BJ (cell line): ENCODE data around the gene BCL3. TPM values are rescaled to one million over a fixed set of nuclear protein-coding genes. Genes with fewer than 3 reads are reported as not detected.
A peak's percentile ranks its signal among the peaks of the same experiment; 100 is the strongest.

ENCODE experiments used
- CTCF ChIA-PET: fragments of 350-600 bp; formaldehyde crosslinking; extraction: SDS; loops from one replicate; lab custom pipeline; 2021; ENCODE audit warnings: antibody characterized with exemption, inconsistent platforms; lab: Yijun Ruan, JAX
- POLR2A ChIA-PET: fragments of 300-600 bp; sonication (Branson Sonifier 250); formaldehyde crosslinking; extraction: SDS; loops from one replicate; lab custom pipeline; 2021; ENCODE audit warnings: antibody characterized with exemption; lab: Charles Lee
- DNase-seq: peaks from one replicate; pipeline ENCODE4 v3.0.0-alpha.2; 2011; ENCODE audit warnings: low read depth
- H3K27me3 ChIP-seq: 2 replicates; pipeline ENCODE4 v1.6.0; 2011; ENCODE audit warnings: low read length; ENCODE audit not compliant: control insufficient read depth, insufficient read depth
- H3K36me3 ChIP-seq: 2 replicates; pipeline ENCODE4 v1.5.1; 2011; ENCODE audit warnings: low read length; ENCODE audit not compliant: control insufficient read depth, insufficient read depth
- H3K4me3 ChIP-seq: 2 replicates; pipeline ENCODE4 v1.5.1; 2011; ENCODE audit warnings: low read depth, mild to moderate bottlenecking, control low read depth, low read length
- polyA plus RNA-seq: library from polyadenylated mRNA; depleted of rRNA; stranded (reverse); fragments of >200 nt; gene quantifications from 2 replicates; pipeline ENCODE4 v1.2.3, GENCODE V29; 2011
- TF ChIP-seq, protein P1 (sequence below): IDR thresholded peaks from 2 replicates; pipeline ENCODE4 v1.5.1; 2011; ENCODE audit warnings: low read depth, mild to moderate bottlenecking, control low read depth, inconsistent platforms, low read length, moderate library complexity; ENCODE audit not compliant: insufficient read depth

The BCL3 gene
- polyA plus RNA-seq, 1 experiment = 9.1 TPM

DNA sequence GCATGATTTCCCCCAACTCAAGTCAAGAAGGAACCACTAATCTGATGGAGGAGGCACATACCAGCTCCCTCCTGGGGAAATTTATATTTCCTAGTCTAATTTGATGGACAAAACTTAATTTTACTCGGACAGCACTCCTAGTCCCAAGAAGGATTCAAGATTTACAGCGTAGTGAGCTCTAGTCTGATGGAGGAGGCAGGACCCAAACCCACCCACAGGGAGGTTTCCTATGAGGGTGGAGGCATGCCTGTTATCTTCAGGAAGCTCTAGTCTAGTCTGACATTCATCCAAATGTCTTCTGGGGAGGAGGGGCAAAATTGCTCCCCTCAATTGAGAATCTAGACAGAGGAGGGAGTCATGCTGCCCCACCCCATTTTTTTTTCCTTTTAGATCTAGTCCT lies 10.4 kb upstream of the BCL3 start:
- ChIA-PET POLR2A (no interaction called here), CTCF (interaction anchor here (0.6 to 9.6 kb wide), 2 partner anchors 14 to 21 kb away, joined by 3 to 69 read pairs; no protein-coding TSS in a partner anchor)
- DNase-seq = no peak
- TF ChIP-seq, protein P1, sequence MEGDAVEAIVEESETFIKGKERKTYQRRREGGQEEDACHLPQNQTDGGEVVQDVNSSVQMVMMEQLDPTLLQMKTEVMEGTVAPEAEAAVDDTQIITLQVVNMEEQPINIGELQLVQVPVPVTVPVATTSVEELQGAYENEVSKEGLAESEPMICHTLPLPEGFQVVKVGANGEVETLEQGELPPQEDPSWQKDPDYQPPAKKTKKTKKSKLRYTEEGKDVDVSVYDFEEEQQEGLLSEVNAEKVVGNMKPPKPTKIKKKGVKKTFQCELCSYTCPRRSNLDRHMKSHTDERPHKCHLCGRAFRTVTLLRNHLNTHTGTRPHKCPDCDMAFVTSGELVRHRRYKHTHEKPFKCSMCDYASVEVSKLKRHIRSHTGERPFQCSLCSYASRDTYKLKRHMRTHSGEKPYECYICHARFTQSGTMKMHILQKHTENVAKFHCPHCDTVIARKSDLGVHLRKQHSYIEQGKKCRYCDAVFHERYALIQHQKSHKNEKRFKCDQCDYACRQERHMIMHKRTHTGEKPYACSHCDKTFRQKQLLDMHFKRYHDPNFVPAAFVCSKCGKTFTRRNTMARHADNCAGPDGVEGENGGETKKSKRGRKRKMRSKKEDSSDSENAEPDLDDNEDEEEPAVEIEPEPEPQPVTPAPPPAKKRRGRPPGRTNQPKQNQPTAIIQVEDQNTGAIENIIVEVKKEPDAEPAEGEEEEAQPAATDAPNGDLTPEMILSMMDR = no peak
- H3K4me3 ChIP-seq = no peak overlapping the region
- H3K36me3 ChIP-seq = no peaks in the 10 kb centered on the region
- H3K27me3 ChIP-seq = no peaks in the 10 kb centered on the region

DNA sequence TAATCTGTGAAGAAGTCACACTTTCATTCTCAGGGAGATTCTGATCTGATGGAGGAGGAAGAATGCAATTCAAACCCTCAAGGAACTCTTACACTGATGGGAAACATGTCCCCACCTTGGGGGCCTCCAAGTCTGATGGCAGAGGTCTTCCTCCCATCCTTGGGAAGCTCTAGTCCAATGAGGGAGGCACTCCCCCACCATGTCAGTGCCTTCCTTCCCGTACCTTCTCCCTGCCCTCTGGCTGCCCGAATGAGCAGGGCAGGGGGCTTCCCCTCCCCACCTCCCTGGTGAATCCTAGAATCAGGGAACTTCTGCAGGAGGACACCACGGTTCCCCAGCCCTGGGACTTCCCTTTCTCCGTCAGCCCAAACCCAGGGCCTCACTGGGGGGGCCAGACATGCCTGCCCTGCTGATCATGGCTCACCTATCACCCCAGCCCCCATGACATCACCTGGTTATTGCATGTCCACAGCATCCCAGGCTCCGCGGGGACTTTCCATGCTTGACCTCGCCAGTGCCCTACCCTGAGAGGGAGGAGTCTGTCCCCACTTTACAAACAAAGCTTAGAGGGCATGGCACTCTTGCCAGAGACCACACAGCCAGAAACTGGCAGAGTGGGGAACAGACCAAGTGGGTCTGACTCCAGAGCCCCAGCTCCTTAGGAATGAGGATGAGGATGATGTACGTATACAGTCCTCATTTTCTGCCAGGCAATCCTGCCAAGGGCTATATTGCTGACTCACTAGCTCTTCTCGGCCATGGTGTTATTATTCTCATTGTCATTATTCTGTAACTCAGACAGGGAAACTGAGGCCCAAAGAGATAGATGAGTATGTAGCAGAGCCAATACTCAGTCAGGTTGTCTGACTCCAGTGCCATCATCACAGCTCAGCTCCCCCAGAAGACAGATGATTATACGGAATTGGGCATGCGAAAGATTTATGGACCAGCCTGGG lies 9.6 kb upstream of the BCL3 start:
- DNase-seq = no peak
- Histone ChIP-seq H3K27me3 (no peaks in the 10 kb centered on the region), H3K4me3 (no peak overlapping the region), H3K36me3 (no peaks in the 10 kb centered on the region)
- ChIA-PET POLR2A (no interaction called here), CTCF (interaction anchor here (0.8 to 9.6 kb wide), 3 partner anchors 15 to 32 kb away, joined by 3 to 69 read pairs (median 6); no protein-coding TSS in a partner anchor)
- TF ChIP-seq, protein P1 = no peak

DNA sequence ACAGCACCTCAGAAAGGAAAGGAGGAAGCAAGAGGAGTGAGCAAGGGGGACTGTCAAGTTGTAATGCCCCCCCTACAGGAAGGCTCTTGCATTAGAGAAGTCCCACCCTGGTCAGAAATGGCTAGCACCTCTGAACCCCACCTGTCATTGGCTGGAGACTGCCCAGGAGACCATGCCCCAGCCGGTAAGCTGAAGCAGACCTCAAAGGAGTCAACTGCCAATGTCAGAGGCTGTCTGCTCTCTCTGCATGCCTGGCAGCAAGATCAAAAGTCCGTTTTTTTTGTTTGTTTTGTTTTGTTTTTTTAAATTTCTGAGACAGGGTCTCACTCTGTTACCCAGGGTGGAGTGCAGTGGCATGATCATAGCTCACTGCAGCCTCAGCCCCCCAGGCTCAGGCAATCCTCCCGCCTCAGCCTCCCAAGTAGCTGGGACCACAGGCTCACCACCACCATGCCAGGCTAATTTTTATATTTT lies 8.1 kb upstream of the BCL3 start:
- CTCF ChIA-PET = interaction anchor here (0.7 to 9.6 kb wide), 6 partner anchors 9 to 44 kb away, joined by 3 to 69 read pairs (median 5); no protein-coding TSS in a partner anchor
- no peaks in the 10 kb centered on the region for H3K36me3 ChIP-seq

DNA sequence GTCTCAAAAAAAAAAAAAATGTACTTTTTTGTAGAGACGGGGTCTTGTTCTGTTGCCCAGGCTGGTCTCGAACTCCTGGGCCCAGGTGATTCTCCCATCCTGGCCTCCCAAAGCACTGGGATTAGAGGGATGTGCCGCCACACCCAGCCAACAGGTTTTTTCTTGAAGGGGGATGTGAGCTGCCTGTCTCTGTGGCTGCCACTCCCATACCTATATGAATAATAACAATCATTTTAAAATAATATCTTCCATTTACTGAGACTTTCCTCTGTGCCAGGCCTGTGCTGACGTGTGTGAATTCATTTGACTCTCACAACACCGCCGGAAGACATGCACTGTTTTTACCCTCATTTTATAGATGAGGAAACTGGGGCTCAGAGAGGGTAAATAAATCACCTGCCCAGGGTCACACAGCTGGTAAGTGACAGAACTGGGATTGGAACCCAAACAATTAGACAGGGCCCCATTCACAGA lies 7.2 kb upstream of the BCL3 start:
- TF ChIP-seq, protein P1 = no peak
- no peaks in the 10 kb centered on the region for H3K27me3 ChIP-seq
- ChIA-PET POLR2A (no interaction called here), CTCF (interaction anchor here (0.6 to 9.6 kb wide), 8 partner anchors 8 to 66 kb away, joined by 3 to 69 read pairs (median 4); no protein-coding TSS in a partner anchor)
- H3K4me3 ChIP-seq = no peak overlapping the region
- H3K36me3 ChIP-seq = no peaks in the 10 kb centered on the region
- DNase-seq = no peak

More for the DNA sequence above, 8.1 kb upstream of the BCL3 start:
- POLR2A ChIA-PET = no interaction called here
- H3K27me3 ChIP-seq = no peaks in the 10 kb centered on the region
- no peak overlapping the region for H3K4me3 ChIP-seq
- TF ChIP-seq, protein P1 = 0 out of 2 replicates have a peak, but pooled peaks have one; percentile 4
- DNase-seq = no peak

DNA sequence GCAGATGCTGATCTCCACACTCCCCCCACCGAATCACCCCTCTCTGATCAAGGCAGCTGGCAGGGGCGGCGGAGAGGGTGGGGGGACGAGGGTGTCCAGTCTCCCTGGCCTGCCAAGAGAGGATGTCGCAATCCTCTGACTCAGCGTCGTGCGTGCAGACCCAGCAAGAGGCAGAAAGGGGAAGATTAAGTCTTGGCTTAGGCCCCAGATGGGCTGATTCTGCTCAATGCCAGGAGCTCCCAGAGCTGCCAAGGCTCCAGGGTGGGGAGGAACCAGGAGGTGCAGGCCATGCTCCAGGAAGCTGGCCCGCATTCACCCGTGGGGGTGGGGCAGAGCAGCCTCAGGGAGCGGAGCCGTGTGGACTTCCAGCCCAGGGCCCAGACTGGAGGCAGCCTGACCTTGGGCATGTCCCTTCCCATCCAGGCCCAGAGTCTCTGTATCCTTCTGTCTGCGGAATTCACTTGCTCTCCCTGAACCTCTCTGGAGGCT lies 6.6 kb upstream of the BCL3 start:
- peak; percentile 98 for DNase-seq
- CTCF ChIA-PET = interaction anchor here (0.7 to 9.6 kb wide), 7 partner anchors 9 to 98 kb away, joined by 3 to 69 read pairs (median 4); partner anchors contain the start of gene PVR
- TF ChIP-seq, protein P1 = no peak
- POLR2A ChIA-PET = interaction anchor here (0.6 kb wide), 1 partner anchor 157 kb away, joined by 3 read pairs; no protein-coding TSS in a partner anchor
- Histone ChIP-seq H3K27me3 (no peaks in the 10 kb centered on the region), H3K4me3 (no peak overlapping the region), H3K36me3 (no peaks in the 10 kb centered on the region)
